Left ventricle myocardium inferior (tissue), 1 donor: Measurements from ENCODE around the gene LRRN4. TPM values are rescaled to one million over a fixed set of nuclear protein-coding genes. Genes with fewer than 3 reads are reported as not detected.

Source experiments
- DNase-seq: peaks from one replicate; pipeline ENCODE4 v3.0.0-alpha.2; 2020
- H3K27ac ChIP-seq: fragments of 200-600 bp; replicated peaks from 2 replicates; pipeline ENCODE4 v1.8.0; 2021
- H3K27me3 ChIP-seq: fragments of 200-600 bp; 2 replicates; pipeline ENCODE4 v1.8.0; 2021; ENCODE audit warnings: low read depth
- H3K36me3 ChIP-seq: fragments of 200-600 bp; 2 replicates; pipeline ENCODE4 v1.8.0; 2021
- H3K4me1 ChIP-seq: fragments of 200-600 bp; 2 replicates; pipeline ENCODE4 v1.8.0; 2021
- H3K4me3 ChIP-seq: fragments of 200-600 bp; 2 replicates; pipeline ENCODE4 v1.8.0; 2021; ENCODE audit warnings: mild to moderate bottlenecking, moderate library complexity
- H3K9me3 ChIP-seq: fragments of 200-600 bp; replicated peaks from 2 replicates; pipeline ENCODE4 v1.8.0; 2021
- CTCF ChIP-seq: fragments of 200-600 bp; IDR thresholded peaks from 2 replicates; pipeline ENCODE4 v1.8.0; 2021; ENCODE audit warnings: antibody characterized with exemption, mild to moderate bottlenecking, borderline replicate concordance
- intact Hi-C: fragments of 100-400 bp; cut with micrococcal nuclease; formaldehyde crosslinking; loops from one replicate; pipeline ENCODE4 v1.11.0; 2022
- long read RNA-seq: library from polyadenylated mRNA; unstranded; transcript quantifications from one replicate; pipeline ENCODE4 v2.0.0, GENCODE V29; 2021
- total RNA-seq: library from RNA; stranded (reverse); fragmentation: NEBNext Ultra II Directional; extraction: Animal tissue kit (Norgen Biotek cat#: 25700); gene quantifications from one replicate; pipeline ENCODE4 v1.2.1, GENCODE V29; 2021
- donor health status: DM: no; HTN: yes; CAD: no; lungs with severe emphysema.

Gene LRRN4
- total RNA-seq = 0.08 TPM
- long read RNA-seq = 0 reads

- Histone ChIP-seq H3K4me1 (peaks cover 24% of the 10 kb centered on the region), H3K4me3 (no peak within 1 kb of the TSS), H3K27ac (no peak within 1 kb of the TSS), H3K9me3 (no peaks in the 10 kb centered on the region), H3K36me3 (no peaks in the 10 kb centered on the region), H3K27me3 (peaks cover 39% of the 10 kb centered on the region)
- DNase-seq = no peak
- no peak for TF ChIP-seq CTCF
- intact Hi-C loops = no loop called here
Measured at GRCh38 chr20:6053776-6054688, at the start of gene LRRN4. LRRN4 (minus strand) TSS chr20:6054060; CDS start chr20:6052799, 1,261 bp downstream.

- H3K4me1 ChIP-seq = peaks cover 5% of the 10 kb centered on the region
- no peak overlapping the region for H3K4me3 ChIP-seq
- no peaks in the 10 kb centered on the region for H3K27me3 ChIP-seq
- intact Hi-C loops = no loop called here
- H3K9me3 ChIP-seq = no peaks in the 10 kb centered on the region
- H3K36me3 ChIP-seq = no peaks in the 10 kb centered on the region
- TF ChIP-seq CTCF = no peak
- no peak for DNase-seq
- H3K27ac ChIP-seq = no peak overlapping the region
Measured at GRCh38 chr20:6103301-6103700, 49.4 kb upstream of the LRRN4 start.

GRCh38 chr20:6101346-6101745, 47.5 kb upstream of the LRRN4 start:
- H3K27ac ChIP-seq = no peak overlapping the region
- no peak overlapping the region for H3K4me3 ChIP-seq
- DNase-seq = no peak
- intact Hi-C loops = no loop called here
- TF ChIP-seq CTCF = no peak
- peaks cover 5% of the 10 kb centered on the region for H3K4me1 ChIP-seq
- H3K36me3 ChIP-seq = no peaks in the 10 kb centered on the region
- no peaks in the 10 kb centered on the region for H3K9me3 ChIP-seq
- H3K27me3 ChIP-seq = no peaks in the 10 kb centered on the region

DNA sequence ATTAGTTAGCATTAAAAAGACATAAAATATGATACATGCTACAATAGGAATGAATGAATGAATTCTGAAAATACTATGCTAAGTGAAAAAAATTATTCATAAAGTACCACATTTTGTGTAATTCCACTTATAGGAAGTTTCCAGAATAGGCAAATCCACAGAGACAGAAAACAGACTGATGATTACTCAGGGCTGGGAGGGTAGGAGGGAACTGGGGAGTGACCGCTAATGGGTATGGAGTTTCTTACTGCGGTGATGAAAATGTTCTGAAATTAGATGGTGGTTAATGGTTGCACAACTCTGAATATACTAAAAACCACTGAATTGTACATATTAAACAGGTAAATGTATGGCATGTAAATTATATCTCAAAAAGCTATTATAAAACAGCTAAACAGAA, 46.4 kb upstream of the LRRN4 start:
- Histone ChIP-seq H3K27ac (no peak overlapping the region), H3K27me3 (no peaks in the 10 kb centered on the region)
- no peak for TF ChIP-seq CTCF

DNA sequence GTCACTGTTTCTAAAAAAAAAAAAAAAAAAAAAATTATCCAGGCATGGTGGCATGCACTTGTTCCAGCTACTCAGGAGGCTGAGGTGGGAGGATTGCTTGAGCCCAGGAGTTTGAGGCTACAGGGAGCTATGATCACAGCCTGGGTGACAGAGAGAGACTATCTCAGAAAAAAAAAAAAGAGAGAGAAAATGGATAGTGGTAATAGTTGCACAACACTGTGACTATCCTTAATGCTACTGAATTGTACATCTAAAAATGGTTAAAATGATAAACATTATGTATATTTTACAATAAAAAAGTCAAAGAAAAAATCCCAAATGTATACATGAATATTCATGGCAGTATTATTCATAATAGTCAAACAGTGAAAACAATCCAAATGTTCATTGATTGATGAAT, 46.0 kb upstream of the LRRN4 start:
- Histone ChIP-seq H3K9me3 (no peaks in the 10 kb centered on the region), H3K27ac (no peak overlapping the region), H3K4me3 (no peak overlapping the region), H3K4me1 (peaks cover 5% of the 10 kb centered on the region), H3K36me3 (no peaks in the 10 kb centered on the region), H3K27me3 (no peaks in the 10 kb centered on the region)
- no peak for DNase-seq
- intact Hi-C loops = no loop called here
- TF ChIP-seq CTCF = no peak

More for the DNA sequence above, 46.4 kb upstream of the LRRN4 start:
- intact Hi-C loops = no loop called here
- Histone ChIP-seq H3K4me1 (peaks cover 5% of the 10 kb centered on the region), H3K36me3 (no peaks in the 10 kb centered on the region), H3K9me3 (no peaks in the 10 kb centered on the region), H3K4me3 (no peak overlapping the region)
- DNase-seq = no peak
